GM12872 (cell line): ENCODE results near the gene MMRN1.

Experiments used
- TF ChIP-seq, protein P1 (sequence below): IDR thresholded peaks from 3 replicates; pipeline ENCODE4 v1.5.1; 2011; ENCODE audit warnings: low read depth, mild to moderate bottlenecking, low read length, moderate library complexity; ENCODE audit not compliant: insufficient read depth

The MMRN1 gene

GRCh38 chr4:89868999-89869589 lies 25.6 kb upstream of the MMRN1 start:
- TF ChIP-seq, protein P1, sequence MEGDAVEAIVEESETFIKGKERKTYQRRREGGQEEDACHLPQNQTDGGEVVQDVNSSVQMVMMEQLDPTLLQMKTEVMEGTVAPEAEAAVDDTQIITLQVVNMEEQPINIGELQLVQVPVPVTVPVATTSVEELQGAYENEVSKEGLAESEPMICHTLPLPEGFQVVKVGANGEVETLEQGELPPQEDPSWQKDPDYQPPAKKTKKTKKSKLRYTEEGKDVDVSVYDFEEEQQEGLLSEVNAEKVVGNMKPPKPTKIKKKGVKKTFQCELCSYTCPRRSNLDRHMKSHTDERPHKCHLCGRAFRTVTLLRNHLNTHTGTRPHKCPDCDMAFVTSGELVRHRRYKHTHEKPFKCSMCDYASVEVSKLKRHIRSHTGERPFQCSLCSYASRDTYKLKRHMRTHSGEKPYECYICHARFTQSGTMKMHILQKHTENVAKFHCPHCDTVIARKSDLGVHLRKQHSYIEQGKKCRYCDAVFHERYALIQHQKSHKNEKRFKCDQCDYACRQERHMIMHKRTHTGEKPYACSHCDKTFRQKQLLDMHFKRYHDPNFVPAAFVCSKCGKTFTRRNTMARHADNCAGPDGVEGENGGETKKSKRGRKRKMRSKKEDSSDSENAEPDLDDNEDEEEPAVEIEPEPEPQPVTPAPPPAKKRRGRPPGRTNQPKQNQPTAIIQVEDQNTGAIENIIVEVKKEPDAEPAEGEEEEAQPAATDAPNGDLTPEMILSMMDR: peak; percentile 29; the same call in 1 of the 3 replicates

- TF ChIP-seq, protein P1: no peak
Measured at GRCh38 chr4:89871211-89871610, 23.4 kb upstream of the MMRN1 start.

GRCh38 chr4:89876548-89876947 lies 18.1 kb upstream of the MMRN1 start:
- TF ChIP-seq, protein P1: no peak

DNA sequence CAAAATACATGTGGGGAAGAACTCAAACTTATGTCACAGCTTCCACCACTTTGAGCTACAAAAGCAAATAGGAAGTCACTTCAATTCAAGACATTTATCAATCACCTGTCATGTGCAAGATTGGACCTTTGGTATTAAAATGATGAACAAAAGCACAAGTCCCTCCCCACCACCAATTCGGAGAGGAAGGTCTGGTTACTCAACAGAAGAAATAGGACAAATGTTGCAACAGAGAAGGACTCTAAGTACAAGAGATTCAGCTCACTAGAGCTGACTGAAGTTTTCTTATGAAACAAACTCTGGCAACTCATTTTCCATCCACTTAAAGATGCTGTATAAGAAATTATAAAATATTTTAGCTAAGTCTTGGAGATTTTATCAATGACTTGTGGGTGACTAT lies 16.0 kb upstream of the MMRN1 start:
- TF ChIP-seq, protein P1: no peak

- TF ChIP-seq, protein P1: no peak
Measured at GRCh38 chr4:89879215-89879614, 15.4 kb upstream of the MMRN1 start.

DNA sequence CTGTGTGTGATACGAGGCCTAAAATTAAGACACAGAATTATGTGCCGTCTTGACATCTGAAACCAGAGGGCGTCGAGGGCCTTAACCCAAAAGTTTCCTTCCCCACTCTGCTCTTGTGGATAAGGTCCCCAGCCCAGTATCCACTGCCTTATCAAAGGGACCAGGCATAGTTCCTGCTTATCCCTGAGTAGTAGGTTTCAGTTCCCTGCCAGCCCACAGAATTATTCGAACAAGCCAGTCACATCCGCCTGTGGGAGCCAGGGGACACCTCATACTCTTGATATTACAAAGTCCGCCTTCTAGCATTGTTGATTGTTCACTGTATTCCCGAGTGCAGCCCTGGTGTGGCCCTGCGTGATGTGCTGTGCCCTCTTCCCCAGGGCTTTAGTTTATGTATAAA lies 5.4 kb upstream of the MMRN1 start:
- TF ChIP-seq, protein P1: no peak

DNA sequence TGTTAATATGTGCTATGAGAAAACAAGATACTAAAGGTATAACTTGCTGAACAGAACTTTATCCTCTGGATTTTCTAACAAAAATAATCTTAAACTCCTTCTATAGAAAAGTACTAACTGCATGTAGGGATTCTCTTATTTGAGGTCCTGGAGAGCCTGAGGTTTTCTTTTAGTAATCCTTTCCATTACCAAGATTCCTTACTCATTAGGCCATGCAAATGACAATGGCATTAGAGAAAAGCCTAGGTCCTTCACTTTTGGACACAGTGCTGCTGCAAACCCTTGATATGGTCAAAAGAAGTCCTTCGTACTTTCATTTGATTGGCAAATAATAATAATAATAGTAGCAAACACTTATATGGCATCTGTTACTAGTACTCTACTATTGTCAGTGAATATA lies 3.2 kb downstream of the MMRN1 start:
- TF ChIP-seq, protein P1: no peak

GRCh38 chr4:89898304-89898716 lies 3.7 kb downstream of the MMRN1 start:
- TF ChIP-seq, protein P1: no peak
